Measurements from ENCODE around the gene IL26. TPM values are rescaled to one million over a fixed set of nuclear protein-coding genes. Genes with fewer than 3 reads are reported as not detected.
"Not testable (repeated sequence)": the region's sequence is repeated elsewhere in the genome, so short reads cannot be mapped to it uniquely, and the experiment has no call there.

The IL26 gene
- total RNA-seq, 1 experiment from 2014 or later, result not detected

GRCh38 chr12:68227356-68227755 lies 1.7 kb upstream of the IL26 start:
- Histone ChIP-seq H3K4me2 (ENCODE audit: low read depth, low read length, poor library complexity, severe bottlenecking) (no peak overlapping the region), H3K27ac (ENCODE audit: low read length) (no peak overlapping the region), H3K27me3 (ENCODE audit: low read length) (no peaks in the 10 kb centered on the region), H2AFZ (ENCODE audit: low read length) (no peak overlapping the region), H4K20me1 (ENCODE audit: insufficient read depth, low read depth, low read length) (no peaks in the 10 kb centered on the region), H3K79me2 (ENCODE audit: low read length) (no peaks in the 10 kb centered on the region), H3K4me3 (ENCODE audit: low read length) (no peak overlapping the region), H3K9ac (ENCODE audit: low read length) (no peak overlapping the region), H3K36me3 (ENCODE audit: insufficient read depth, low read length) (no peaks in the 10 kb centered on the region), H3K4me1 (ENCODE audit: low read length) (peaks cover 6% of the 10 kb centered on the region), H3K9me3 (ENCODE audit: low read length) (no peaks in the 10 kb centered on the region), H3K9me2 (replicated peaks; ENCODE audit: insufficient read depth, low read length) (no peaks in the 10 kb centered on the region)
- DNase-seq, result no peak

- no peak for DNase-seq
- Histone ChIP-seq H2AFZ (ENCODE audit: low read length) (no peak overlapping the region), H3K4me1 (ENCODE audit: low read length) (peaks cover 6% of the 10 kb centered on the region), H3K9ac (ENCODE audit: low read length) (no peak overlapping the region), H3K4me3 (ENCODE audit: low read length) (no peak overlapping the region), H3K27ac (ENCODE audit: low read length) (no peak overlapping the region), H4K20me1 (ENCODE audit: insufficient read depth, low read depth, low read length) (no peaks in the 10 kb centered on the region), H3K36me3 (ENCODE audit: insufficient read depth, low read length) (no peaks in the 10 kb centered on the region), H3K9me2 (replicated peaks; ENCODE audit: insufficient read depth, low read length) (no peaks in the 10 kb centered on the region), H3K9me3 (ENCODE audit: low read length) (no peaks in the 10 kb centered on the region), H3K4me2 (ENCODE audit: low read depth, low read length, poor library complexity, severe bottlenecking) (no peak overlapping the region), H3K79me2 (ENCODE audit: low read length) (no peaks in the 10 kb centered on the region), H3K27me3 (ENCODE audit: low read length) (no peaks in the 10 kb centered on the region)
These were observed 861 bp downstream of the IL26 start for GRCh38 chr12:68224613-68225285.

GRCh38 chr12:68223067-68223747 lies 2.4 kb downstream of the IL26 start:
- H3K27ac ChIP-seq (ENCODE audit: low read length), result no peak overlapping the region
- no peaks in the 10 kb centered on the region for H3K9me3 ChIP-seq (ENCODE audit: low read length)
- H3K9ac ChIP-seq (ENCODE audit: low read length), result no peak overlapping the region
- no peaks in the 10 kb centered on the region for H4K20me1 ChIP-seq (ENCODE audit: insufficient read depth, low read depth, low read length)
- H3K9me2 ChIP-seq (replicated peaks; ENCODE audit: insufficient read depth, low read length), result no peaks in the 10 kb centered on the region
- peak; percentile 85 for DNase-seq
- H3K4me1 ChIP-seq (ENCODE audit: low read length), result peaks cover 6% of the 10 kb centered on the region
- H3K4me3 ChIP-seq (ENCODE audit: low read length), result no peak overlapping the region
- peak overlapping the region; percentile 51 for H3K4me2 ChIP-seq (ENCODE audit: low read depth, low read length, poor library complexity, severe bottlenecking)
- H3K36me3 ChIP-seq (ENCODE audit: insufficient read depth, low read length), result no peaks in the 10 kb centered on the region
- no peaks in the 10 kb centered on the region for H3K27me3 ChIP-seq (ENCODE audit: low read length)
- 0 out of 2 replicates have a peak overlapping the region, but pooled peaks have one; percentile 85 for H2AFZ ChIP-seq (ENCODE audit: low read length)
- no peaks in the 10 kb centered on the region for H3K79me2 ChIP-seq (ENCODE audit: low read length)

GRCh38 chr12:68222326-68222725 lies 3.3 kb downstream of the IL26 start:
- H3K9me2 ChIP-seq (replicated peaks; ENCODE audit: insufficient read depth, low read length), result no peaks in the 10 kb centered on the region
- H3K9ac ChIP-seq (ENCODE audit: low read length), result no peak overlapping the region
- no peaks in the 10 kb centered on the region for H3K27me3 ChIP-seq (ENCODE audit: low read length)
- H3K79me2 ChIP-seq (ENCODE audit: low read length), result no peaks in the 10 kb centered on the region
- no peak overlapping the region for H3K27ac ChIP-seq (ENCODE audit: low read length)
- no peaks in the 10 kb centered on the region for H4K20me1 ChIP-seq (ENCODE audit: insufficient read depth, low read depth, low read length)
- no peaks in the 10 kb centered on the region for H3K36me3 ChIP-seq (ENCODE audit: insufficient read depth, low read length)
- no peak overlapping the region for H3K4me3 ChIP-seq (ENCODE audit: low read length)
- H2AFZ ChIP-seq (ENCODE audit: low read length), result no peak overlapping the region
- DNase-seq, result no peak
- H3K9me3 ChIP-seq (ENCODE audit: low read length), result no peaks in the 10 kb centered on the region
- H3K4me2 ChIP-seq (ENCODE audit: low read depth, low read length, poor library complexity, severe bottlenecking), result no peak overlapping the region
- peaks cover 6% of the 10 kb centered on the region for H3K4me1 ChIP-seq (ENCODE audit: low read length)

- H3K27ac ChIP-seq (ENCODE audit: low read length), result no peak overlapping the region
- DNase-seq, result no peak
- H3K9me2 ChIP-seq (replicated peaks; ENCODE audit: insufficient read depth, low read length), result no peaks in the 10 kb centered on the region
- no peak overlapping the region for H3K9ac ChIP-seq (ENCODE audit: low read length)
- no peaks in the 10 kb centered on the region for H3K27me3 ChIP-seq (ENCODE audit: low read length)
- H2AFZ ChIP-seq (ENCODE audit: low read length), result no peak overlapping the region
- H4K20me1 ChIP-seq (ENCODE audit: insufficient read depth, low read depth, low read length), result no peaks in the 10 kb centered on the region
- H3K9me3 ChIP-seq (ENCODE audit: low read length), result no peaks in the 10 kb centered on the region
- H3K79me2 ChIP-seq (ENCODE audit: low read length), result no peaks in the 10 kb centered on the region
- H3K4me3 ChIP-seq (ENCODE audit: low read length), result no peak overlapping the region
- no peak overlapping the region for H3K4me2 ChIP-seq (ENCODE audit: low read depth, low read length, poor library complexity, severe bottlenecking)
- no peaks in the 10 kb centered on the region for H3K36me3 ChIP-seq (ENCODE audit: insufficient read depth, low read length)
- H3K4me1 ChIP-seq (ENCODE audit: low read length), result peaks cover 6% of the 10 kb centered on the region
These were observed 4.1 kb downstream of the IL26 start for GRCh38 chr12:68221497-68221896.

GRCh38 chr12:68210875-68211274 lies 14.7 kb downstream of the IL26 start:
- Histone ChIP-seq H3K9ac (ENCODE audit: low read length) (no peak overlapping the region), H3K4me3 (ENCODE audit: low read length) (no peak overlapping the region), H4K20me1 (ENCODE audit: insufficient read depth, low read depth, low read length) (no peaks in the 10 kb centered on the region), H3K36me3 (ENCODE audit: insufficient read depth, low read length) (no peaks in the 10 kb centered on the region), H3K4me1 (ENCODE audit: low read length) (no peaks in the 10 kb centered on the region), H3K79me2 (ENCODE audit: low read length) (no peaks in the 10 kb centered on the region), H3K4me2 (ENCODE audit: low read depth, low read length, poor library complexity, severe bottlenecking) (no peak overlapping the region), H2AFZ (ENCODE audit: low read length) (no peak overlapping the region), H3K27ac (ENCODE audit: low read length) (no peak overlapping the region), H3K9me3 (ENCODE audit: low read length) (no peaks in the 10 kb centered on the region), H3K9me2 (replicated peaks; ENCODE audit: insufficient read depth, low read length) (no peaks in the 10 kb centered on the region), H3K27me3 (ENCODE audit: low read length) (no peaks in the 10 kb centered on the region)
- DNase-seq, result no peak

GRCh38 chr12:68209048-68209728 lies 16.4 kb downstream of the IL26 start:
- not testable (repeated sequence) for H3K4me3 ChIP-seq (ENCODE audit: low read length); H3K4me1 ChIP-seq (ENCODE audit: low read length); H2AFZ ChIP-seq (ENCODE audit: low read length); H3K9me2 ChIP-seq (replicated peaks; ENCODE audit: insufficient read depth, low read length); H3K4me2 ChIP-seq (ENCODE audit: low read depth, low read length, poor library complexity, severe bottlenecking); H3K27me3 ChIP-seq (ENCODE audit: low read length); H3K27ac ChIP-seq (ENCODE audit: low read length); H3K9me3 ChIP-seq (ENCODE audit: low read length); H3K79me2 ChIP-seq (ENCODE audit: low read length); H4K20me1 ChIP-seq (ENCODE audit: insufficient read depth, low read depth, low read length); H3K36me3 ChIP-seq (ENCODE audit: insufficient read depth, low read length); DNase-seq; H3K9ac ChIP-seq (ENCODE audit: low read length)

GRCh38 chr12:68207276-68207675 lies 18.3 kb downstream of the IL26 start:
- Histone ChIP-seq H3K9me2 (replicated peaks; ENCODE audit: insufficient read depth, low read length) (no peaks in the 10 kb centered on the region), H3K9ac (ENCODE audit: low read length) (no peak overlapping the region), H3K79me2 (ENCODE audit: low read length) (no peaks in the 10 kb centered on the region), H3K36me3 (ENCODE audit: insufficient read depth, low read length) (no peaks in the 10 kb centered on the region), H3K4me2 (ENCODE audit: low read depth, low read length, poor library complexity, severe bottlenecking) (no peak overlapping the region), H3K27me3 (ENCODE audit: low read length) (no peaks in the 10 kb centered on the region), H2AFZ (ENCODE audit: low read length) (no peak overlapping the region), H3K27ac (ENCODE audit: low read length) (no peak overlapping the region), H4K20me1 (ENCODE audit: insufficient read depth, low read depth, low read length) (no peaks in the 10 kb centered on the region), H3K4me3 (ENCODE audit: low read length) (no peak overlapping the region), H3K9me3 (ENCODE audit: low read length) (no peaks in the 10 kb centered on the region), H3K4me1 (ENCODE audit: low read length) (no peaks in the 10 kb centered on the region)
- no peak for DNase-seq

All from Karpas-422 (cell line).